Adrenal gland (tissue), 5 donors: ENCODE data around the gene ABCF2.

Experiments used
- CTCF ChIP-seq, 6 experiments: fragments of 450-650 bp in 4 of 6; fragments of 200-600 bp in 2 of 6; sonication (generic) in 1 of 6; IDR thresholded peaks; 1 replicate in 5 of 6; 2 replicates in 1 of 6; pipeline versions ENCODE4 v1.5.1 to v1.8.0; 2016 to 2021; ENCODE audit warnings: antibody characterized with exemption in 6 of 6, mild to moderate bottlenecking in 2 of 6, moderate library complexity in 1 of 6
- POLR2A ChIP-seq, 2 donors: fragments of 450-650 bp; IDR thresholded peaks; one replicate each; pipeline ENCODE4 v1.6.1; 2017; ENCODE audit warnings: antibody characterized with exemption in 2 of 2, mild to moderate bottlenecking in 2 of 2, moderate library complexity in 1 of 2
- donor health status: DM: no; HTN: no; CAD: no.

DNA sequence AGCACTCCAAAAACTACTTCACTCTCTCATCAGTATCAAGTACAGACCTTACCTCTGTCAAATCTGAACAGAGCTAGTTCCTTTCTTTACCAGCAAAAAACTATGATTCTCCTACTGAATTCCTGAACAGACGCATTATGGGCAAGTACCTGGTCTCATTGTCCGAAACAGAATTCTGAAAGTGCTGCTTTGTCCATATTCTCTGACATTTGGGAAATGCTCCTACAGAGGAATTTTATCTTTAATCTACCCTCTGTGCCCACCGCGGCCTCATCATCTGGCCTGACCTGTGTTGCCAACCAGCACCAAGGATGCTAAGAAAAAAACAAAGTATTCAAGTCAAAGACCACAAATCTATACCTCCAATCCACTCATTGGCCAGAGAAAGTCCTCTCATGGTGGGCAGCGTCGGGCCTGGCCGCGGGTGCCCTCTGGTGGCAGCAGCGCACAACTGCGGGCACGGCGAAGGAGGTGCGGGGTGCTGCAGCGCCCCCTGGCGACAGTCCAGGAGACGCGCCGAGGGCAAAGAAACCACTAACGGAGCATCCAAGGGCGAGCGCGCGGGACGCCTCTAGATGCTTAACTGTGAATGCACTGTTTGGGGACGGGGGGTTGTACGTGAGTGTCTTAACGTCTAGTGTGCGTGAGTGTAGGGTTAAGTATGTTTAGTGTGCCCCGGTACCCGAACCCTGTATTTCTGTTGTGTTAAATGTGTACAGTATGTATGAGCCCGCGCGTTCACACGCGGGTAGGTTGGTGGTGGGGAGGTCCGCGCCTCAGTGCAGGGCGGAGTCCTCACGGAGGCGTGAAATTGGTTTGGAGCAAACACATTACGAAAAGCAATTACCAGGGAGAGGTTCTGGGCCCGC lies 54.5 kb downstream of the ABCF2 start:
- peak; percentile 99 to 100 (median 100) for TF ChIP-seq CTCF (IDR thresholded peaks at IDR 0.05)
- TF ChIP-seq POLR2A (IDR thresholded peaks at IDR 0.05), result no peak
